ENCODE results near the gene FGFRL1.

The FGFRL1 gene

GRCh38 chr4:1062419-1062818, 51.0 kb downstream of the FGFRL1 start:
- Histone ChIP-seq H3K4me3 (ENCODE audit: low read depth, low read length) (no peak overlapping the region), H3K4me1 (no peaks in the 10 kb centered on the region), H2AFZ (no peak overlapping the region), H3K4me2 (ENCODE audit: low read length) (no peak overlapping the region), H3K9ac (no peak overlapping the region), H3K27ac (no peak overlapping the region), H3K9me3 (ENCODE audit: control insufficient read depth, low read length) (no peaks in the 10 kb centered on the region), H3K36me3 (ENCODE audit: control insufficient read depth, insufficient read depth, low read length) (no peaks in the 10 kb centered on the region), H3K27me3 (ENCODE audit: control insufficient read depth, insufficient read depth, low read length) (no peaks in the 10 kb centered on the region), H3K79me2 (no peaks in the 10 kb centered on the region)
- TF ChIP-seq CTCF (IDR thresholded peaks at IDR 0.05), result no peak

- H3K9me3 ChIP-seq (ENCODE audit: control insufficient read depth, low read length), result no peaks in the 10 kb centered on the region
- TF ChIP-seq CTCF (IDR thresholded peaks at IDR 0.05), result no peak
- no peaks in the 10 kb centered on the region for H3K4me1 ChIP-seq
- no peaks in the 10 kb centered on the region for H3K79me2 ChIP-seq
- no peak overlapping the region for H3K27ac ChIP-seq
- H3K9ac ChIP-seq, result no peak overlapping the region
- no peak overlapping the region for H3K4me3 ChIP-seq (ENCODE audit: low read depth, low read length)
- H3K4me2 ChIP-seq (ENCODE audit: low read length), result no peak overlapping the region
- H2AFZ ChIP-seq, result no peak overlapping the region
- no peaks in the 10 kb centered on the region for H3K36me3 ChIP-seq (ENCODE audit: control insufficient read depth, insufficient read depth, low read length)
- no peaks in the 10 kb centered on the region for H3K27me3 ChIP-seq (ENCODE audit: control insufficient read depth, insufficient read depth, low read length)
Observed at GRCh38 chr4:1065732-1066131, 54.3 kb downstream of the FGFRL1 start.

- Histone ChIP-seq H3K4me2 (ENCODE audit: low read length) (no peak overlapping the region), H3K27me3 (ENCODE audit: control insufficient read depth, insufficient read depth, low read length) (no peaks in the 10 kb centered on the region), H3K4me1 (no peaks in the 10 kb centered on the region), H3K4me3 (ENCODE audit: low read depth, low read length) (no peak overlapping the region), H3K36me3 (ENCODE audit: control insufficient read depth, insufficient read depth, low read length) (no peaks in the 10 kb centered on the region), H3K9me3 (ENCODE audit: control insufficient read depth, low read length) (no peaks in the 10 kb centered on the region), H2AFZ (no peak overlapping the region), H3K79me2 (no peaks in the 10 kb centered on the region), H3K9ac (no peak overlapping the region), H3K27ac (no peak overlapping the region)
- TF ChIP-seq CTCF (IDR thresholded peaks at IDR 0.05), result no peak
Observed at GRCh38 chr4:1069394-1069793, 58.0 kb downstream of the FGFRL1 start.

GRCh38 chr4:1072830-1073446, 61.5 kb downstream of the FGFRL1 start:
- H3K9me3 ChIP-seq (ENCODE audit: control insufficient read depth, low read length), result no peaks in the 10 kb centered on the region
- no peaks in the 10 kb centered on the region for H3K27me3 ChIP-seq (ENCODE audit: control insufficient read depth, insufficient read depth, low read length)
- no peaks in the 10 kb centered on the region for H3K36me3 ChIP-seq (ENCODE audit: control insufficient read depth, insufficient read depth, low read length)
- no peak overlapping the region for H3K4me3 ChIP-seq (ENCODE audit: low read depth, low read length)
- no peaks in the 10 kb centered on the region for H3K79me2 ChIP-seq
- no peak overlapping the region for H2AFZ ChIP-seq
- peak; percentile 43 for TF ChIP-seq CTCF (IDR thresholded peaks at IDR 0.05)
- no peak overlapping the region for H3K27ac ChIP-seq
- no peak overlapping the region for H3K9ac ChIP-seq
- no peak overlapping the region for H3K4me2 ChIP-seq (ENCODE audit: low read length)
- H3K4me1 ChIP-seq, result no peaks in the 10 kb centered on the region

- Histone ChIP-seq H3K4me1 (no peaks in the 10 kb centered on the region), H3K9me3 (ENCODE audit: control insufficient read depth, low read length) (no peaks in the 10 kb centered on the region), H3K36me3 (ENCODE audit: control insufficient read depth, insufficient read depth, low read length) (no peaks in the 10 kb centered on the region), H3K27me3 (ENCODE audit: control insufficient read depth, insufficient read depth, low read length) (no peaks in the 10 kb centered on the region), H3K4me2 (ENCODE audit: low read length) (no peak overlapping the region), H2AFZ (no peak overlapping the region), H3K79me2 (no peaks in the 10 kb centered on the region), H3K4me3 (ENCODE audit: low read depth, low read length) (no peak overlapping the region), H3K9ac (no peak overlapping the region), H3K27ac (no peak overlapping the region)
- no peak for TF ChIP-seq CTCF (IDR thresholded peaks at IDR 0.05)
Observed at GRCh38 chr4:1074077-1074476, 62.7 kb downstream of the FGFRL1 start.

All from parathyroid adenoma (tissue), 2 donors.